SK-N-SH treated with all-trans-retinoic acid at 6 μM for 48 hours (cell line): Measurements from ENCODE around the gene SLC22A17.

ENCODE experiments used
- ARNTL ChIP-seq: fragments of 450-650 bp; formaldehyde crosslinking; IDR thresholded peaks from 2 replicates; pipeline ENCODE4 v1.5.0; 2020; ENCODE audit warnings: low read depth, mild to moderate bottlenecking, moderate library complexity, borderline replicate concordance
- CSDC2 ChIP-seq: fragments of 250-450 bp; sonication (Bioruptor Pico); IDR thresholded peaks from 2 replicates; pipeline ENCODE4 v1.5.0; 2020; ENCODE audit warnings: mild to moderate bottlenecking, moderate library complexity
- ESRRG ChIP-seq: fragments of 250-450 bp; sonication (Bioruptor Pico); IDR thresholded peaks from 2 replicates; pipeline ENCODE4 v1.6.1; 2021; ENCODE audit warnings: mild to moderate bottlenecking
- ISL1 ChIP-seq: fragments of 250-450 bp; sonication (Bioruptor Pico); IDR thresholded peaks from 2 replicates; pipeline ENCODE4 v2.1.2; 2022; ENCODE audit warnings: mild to moderate bottlenecking, moderate library complexity
- PATZ1 ChIP-seq: fragments of 250-450 bp; sonication (Bioruptor Pico); IDR thresholded peaks from 2 replicates; pipeline ENCODE4 v1.8.0; 2020; ENCODE audit warnings: mild to moderate bottlenecking, moderate library complexity, borderline replicate concordance
- RARB ChIP-seq: fragments of 250-450 bp; sonication (Bioruptor Pico); IDR thresholded peaks from 2 replicates; pipeline ENCODE4 v1.8.0; 2021; ENCODE audit warnings: mild to moderate bottlenecking, moderate library complexity
- SNAI2 ChIP-seq: fragments of 250-450 bp; sonication (Bioruptor Pico); IDR thresholded peaks from 2 replicates; pipeline ENCODE4 v1.5.0; 2020; ENCODE audit warnings: mild to moderate bottlenecking, moderate library complexity
- TCF4 ChIP-seq: fragments of 250-450 bp; sonication (Bioruptor Pico); IDR thresholded peaks from 2 replicates; pipeline ENCODE4 v1.8.0; 2021; ENCODE audit warnings: mild to moderate bottlenecking, moderate library complexity, borderline replicate concordance
- ZFP3 ChIP-seq: fragments of 250-450 bp; sonication (Bioruptor Pico); IDR thresholded peaks from 2 replicates; pipeline ENCODE4 v1.5.0; 2020; ENCODE audit warnings: mild to moderate bottlenecking, moderate library complexity

- TF ChIP-seq ISL1 (CRISPR knock-in tag) (no peak), ESRRG (no peak), RARB (CRISPR knock-in tag) (no peak), ARNTL (CRISPR knock-in tag) (no peak), ZFP3 (no peak; the same call in 1 of the 2 replicates), CSDC2 (CRISPR knock-in tag) (no peak), SNAI2 (CRISPR knock-in tag) (no peak), TCF4 (no peak), PATZ1 (CRISPR knock-in tag) (no peak)
Measured at GRCh38 chr14:23301969-23302289, 50.8 kb downstream of the SLC22A17 start.
